ENCODE data around the gene ESCO1. TPM values are rescaled to one million over a fixed set of nuclear protein-coding genes. Genes with fewer than 3 reads are reported as not detected.

ESCO1 gene
- total and polyA plus RNA-seq, 2 of the 13 experiments (the other 11 are each of a cell fraction or from before 2014, with no cell fraction given): 6.3 to 19.4 TPM

- TF ChIP-seq SNAPC4 (CRISPR knock-in tag; IDR thresholded peaks at IDR 0.05) (no peak), SNAI1 (CRISPR knock-in tag; IDR thresholded peaks at IDR 0.05; ENCODE audit: borderline replicate concordance) (no peak), TSC22D2 (CRISPR knock-in tag; IDR thresholded peaks at IDR 0.05; ENCODE audit: borderline replicate concordance) (no peak), HNRNPK (IDR thresholded peaks at IDR 0.05; ENCODE audit: low read depth, low read length, poor library complexity, severe bottlenecking) (no peak), ZSCAN22 (CRISPR knock-in tag; IDR thresholded peaks at IDR 0.05) (no peak), MTF2 (CRISPR knock-in tag; IDR thresholded peaks at IDR 0.05; ENCODE audit: borderline replicate concordance) (no peak), ATF1 (CRISPR knock-in tag; IDR thresholded peaks at IDR 0.05) (no peak), HIVEP1 (CRISPR knock-in tag; IDR thresholded peaks at IDR 0.05) (no peak), IRF9 (CRISPR knock-in tag; IDR thresholded peaks at IDR 0.05; ENCODE audit: borderline replicate concordance) (no peak), TP53 (CRISPR knock-in tag; conservative IDR thresholded peaks at IDR 0.05) (no peak), TFDP1 (CRISPR knock-in tag; IDR thresholded peaks at IDR 0.05; ENCODE audit: borderline replicate concordance) (no peak), ZNF44 (CRISPR knock-in tag; IDR thresholded peaks at IDR 0.05) (no peak), ZNF883 (CRISPR knock-in tag; IDR thresholded peaks at IDR 0.05; ENCODE audit: not compliant biosample characterization) (no peak), ZKSCAN5 (CRISPR knock-in tag; IDR thresholded peaks at IDR 0.05) (no peak)
These were observed 2.9 kb downstream of the ESCO1 start (continued) for GRCh38 chr18:21597620-21598019.
